Pancreas (tissue), 10 donors: ENCODE measurements around the gene EEF2K. TPM values are rescaled to one million over a fixed set of nuclear protein-coding genes. Genes with fewer than 3 reads are reported as not detected.
"Not testable (repeated sequence)": the region's sequence is repeated elsewhere in the genome, so short reads cannot be mapped to it uniquely, and the experiment has no call there.

ENCODE experiments used
- ATAC-seq, 4 donors: fragments of 200-7000 bp; cut with Tn5 transposase; one replicate each; pipeline versions ENCODE4 v1.8.0 to v1.9.1; 2020; ENCODE audit warnings: mild to moderate bottlenecking in 4 of 4, moderate library complexity in 4 of 4
- DNase-seq, 6 donors: peaks; one replicate each; pipeline ENCODE4 v3.0.0-alpha.2; 2020
- FAIRE-seq: peaks from 2 replicates; lab custom pipeline; 2012; peaks lifted over from hg19 to GRCh38; lab: Jason Lieb, UNC
- H3K27ac ChIP-seq, 4 donors: fragments of 200-600 bp; sonication (generic); 1 replicate in 3 of 4; 2 replicates in 1 of 4; pipeline versions ENCODE4 v1.5.0 to v1.8.0; 2020
- H3K27me3 ChIP-seq, 4 donors: fragments of 200-600 bp; one replicate each; pipeline ENCODE4 v1.8.0; 2021
- H3K36me3 ChIP-seq, 3 donors: fragments of 200-600 bp; sonication (generic) in 1 of 3; one replicate each; pipeline versions ENCODE4 v1.5.0 to v1.8.0; 2020 to 2021
- H3K4me1 ChIP-seq, 3 donors: fragments of 200-600 bp; one replicate each; pipeline ENCODE4 v1.8.0; 2021
- H3K4me3 ChIP-seq, 4 donors: fragments of 200-600 bp; sonication (generic) in 2 of 4; one replicate each; pipeline versions ENCODE4 v1.5.0 to v1.8.0; 2020 to 2021
- H3K9me3 ChIP-seq, 4 donors: fragments of 200-600 bp; one replicate each; pipeline ENCODE4 v1.8.0; 2021
- WGBS, 2 donors: extraction: QIAGEN DNeasy Blood & Tissue Kit; methylation state at CpG; one replicate each; pipeline ENCODE4 v1.1.7; 2013; 5-methylcytosine and 5-hydroxymethylcytosine counted together
- intact Hi-C, 3 donors: fragments of 100-400 bp; cut with DNase I; formaldehyde crosslinking; loops; one replicate each; pipeline versions ENCODE4 v1.11.1 to v1.14.2; 2022
- polyA plus RNA-seq, 2 donors: library from polyadenylated mRNA; stranded (reverse); fragments of 200-250 nt; gene quantifications; one replicate each; pipeline ENCODE4 v1.2.3, GENCODE V29; 2013
- total RNA-seq, 6 donors: library from RNA; stranded (reverse); fragmentation: NEBNext Ultra II Directional in 4 of 6; extraction: Animal tissue kit (Norgen Biotek cat#: 25700) in 4 of 6; gene quantifications; one replicate each; pipeline versions ENCODE4 v1.2.1 to v1.2.4, GENCODE V29; 2021 to 2023
- TF ChIP-seq, protein P1 (sequence below), 4 donors: fragments of 200-600 bp; sonication (generic) in 3 of 4; IDR thresholded peaks; one replicate each; pipeline versions ENCODE4 v1.5.0 to v1.8.0; 2021; ENCODE audit warnings: antibody characterized with exemption in 4 of 4
- donor health status: healthy with polysubstance abuse.
- donor health status: DM: no; HTN: no; CAD: no; lungs with moderate emphysema.
- donor health status: DM: no; HTN: no; CAD: no.
- donor health status: control.
- donor health status: control.
- donor health status: Bipolar disorder and iron deficiency.
- donor health status: DM: yes; HTN: yes; CAD: no.
- donor health status: DM: no; HTN: no; CAD: no.
- donor health status: DM: no; HTN: no; CAD: no.
- donor health status: DM: yes; HTN: yes; CAD: no.

Gene EEF2K
- total and polyA plus RNA-seq, 8 donors, result 6.1 to 21.1 (median 16.5) TPM

GRCh38 chr16:22163806-22164205 is 42.3 kb upstream of the EEF2K start:
- Histone ChIP-seq H3K27ac (no peak overlapping the region), H3K4me1 (no peaks in the 10 kb centered on the region), H3K36me3 (no peaks in the 10 kb centered on the region), H3K9me3 (no peaks in the 10 kb centered on the region), H3K4me3 (no peak overlapping the region), H3K27me3 (peaks cover 0 to 4% (median 0%) of the 10 kb centered on the region in 4 donors)
- WGBS, 2 donors, result 72 to 76% methylated on average over 6 of the region's 6 CpGs
- FAIRE-seq (no peak), DNase-seq (no peak), ATAC-seq (no peak)
- TF ChIP-seq, protein P1, sequence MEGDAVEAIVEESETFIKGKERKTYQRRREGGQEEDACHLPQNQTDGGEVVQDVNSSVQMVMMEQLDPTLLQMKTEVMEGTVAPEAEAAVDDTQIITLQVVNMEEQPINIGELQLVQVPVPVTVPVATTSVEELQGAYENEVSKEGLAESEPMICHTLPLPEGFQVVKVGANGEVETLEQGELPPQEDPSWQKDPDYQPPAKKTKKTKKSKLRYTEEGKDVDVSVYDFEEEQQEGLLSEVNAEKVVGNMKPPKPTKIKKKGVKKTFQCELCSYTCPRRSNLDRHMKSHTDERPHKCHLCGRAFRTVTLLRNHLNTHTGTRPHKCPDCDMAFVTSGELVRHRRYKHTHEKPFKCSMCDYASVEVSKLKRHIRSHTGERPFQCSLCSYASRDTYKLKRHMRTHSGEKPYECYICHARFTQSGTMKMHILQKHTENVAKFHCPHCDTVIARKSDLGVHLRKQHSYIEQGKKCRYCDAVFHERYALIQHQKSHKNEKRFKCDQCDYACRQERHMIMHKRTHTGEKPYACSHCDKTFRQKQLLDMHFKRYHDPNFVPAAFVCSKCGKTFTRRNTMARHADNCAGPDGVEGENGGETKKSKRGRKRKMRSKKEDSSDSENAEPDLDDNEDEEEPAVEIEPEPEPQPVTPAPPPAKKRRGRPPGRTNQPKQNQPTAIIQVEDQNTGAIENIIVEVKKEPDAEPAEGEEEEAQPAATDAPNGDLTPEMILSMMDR (IDR thresholded peaks at IDR 0.05), result no peak
- intact Hi-C loops, result no loop called here

- peaks cover 0 to 4% (median 0%) of the 10 kb centered on the region in 4 donors for H3K27me3 ChIP-seq
- intact Hi-C loops, result no loop called here
- no peak for DNase-seq
- no peak for ATAC-seq
- TF ChIP-seq, protein P1 (IDR thresholded peaks at IDR 0.05), result no peak
- H3K36me3 ChIP-seq, result no peaks in the 10 kb centered on the region
- FAIRE-seq, result no peak
- H3K4me1 ChIP-seq, result no peaks in the 10 kb centered on the region
- H3K27ac ChIP-seq, result no peak overlapping the region
- no peaks in the 10 kb centered on the region for H3K9me3 ChIP-seq
- no peak overlapping the region for H3K4me3 ChIP-seq
- WGBS, 2 donors, result 88 to 91% methylated on average over 5 of the region's 5 CpGs
Measured at GRCh38 chr16:22164482-22164881, 41.6 kb upstream of the EEF2K start.

- Histone ChIP-seq H3K27ac (no peak overlapping the region), H3K4me3 (no peak overlapping the region), H3K36me3 (no peaks in the 10 kb centered on the region), H3K4me1 (no peaks in the 10 kb centered on the region), H3K9me3 (no peaks in the 10 kb centered on the region), H3K27me3 (peaks cover 0 to 4% (median 0%) of the 10 kb centered on the region in 4 donors)
- intact Hi-C loops, result no loop called here
- FAIRE-seq (no peak), DNase-seq (peak in 1 of 6 donors; percentile 49), ATAC-seq (no peak)
- TF ChIP-seq, protein P1 (IDR thresholded peaks at IDR 0.05), result no peak
- 89 to 93% methylated on average over 12 to 16 of the region's 16 CpGs for WGBS, 2 donors
Measured at GRCh38 chr16:22165508-22166285, 40.4 kb upstream of the EEF2K start.

- 78 to 87% methylated on average over 6 of the region's 6 CpGs for WGBS, 2 donors
- Histone ChIP-seq H3K36me3 (no peaks in the 10 kb centered on the region), H3K4me1 (no peaks in the 10 kb centered on the region), H3K27me3 (no peaks in the 10 kb centered on the region), H3K4me3 (no peak overlapping the region), H3K27ac (no peak overlapping the region), H3K9me3 (no peaks in the 10 kb centered on the region)
- FAIRE-seq, result no peak
- no peak for DNase-seq
- intact Hi-C loops, result no loop called here
- TF ChIP-seq, protein P1 (IDR thresholded peaks at IDR 0.05), result no peak
- ATAC-seq, result no peak
Measured at GRCh38 chr16:22171953-22172352, 34.1 kb upstream of the EEF2K start.

GRCh38 chr16:22172642-22173041 is 33.4 kb upstream of the EEF2K start:
- intact Hi-C loops, result not testable (repeated sequence)
- 91 to 96% methylated on average over 1 of the region's 1 CpG for WGBS, 2 donors

More at GRCh38 chr16:22172642-22173041, 33.4 kb upstream of the EEF2K start:
- H3K4me1 ChIP-seq, DNase-seq, H3K4me3 ChIP-seq, H3K27me3 ChIP-seq, H3K36me3 ChIP-seq, FAIRE-seq, H3K9me3 ChIP-seq, H3K27ac ChIP-seq, ATAC-seq: not testable (repeated sequence)
